Activated naive CD8-positive, alpha-beta T cell treated with anti-CD3 and anti-CD28 coated beads, Interleukin-2, amount 50 U/mL, for 16 hours (primary cell): Measurements from ENCODE around the gene LYVE1.

Source experiments
- DNase-seq: peaks from one replicate; pipeline ENCODE4 v3.0.0-alpha.2; 2020; ENCODE audit warnings: low read depth, low spot score

Gene LYVE1

GRCh38 chr11:10561043-10561818 lies 7.2 kb downstream of the LYVE1 start:
- DNase-seq, result no peak

GRCh38 chr11:10558288-10558687 lies 10.2 kb downstream of the LYVE1 start:
- DNase-seq, result no peak

GRCh38 chr11:10556590-10556989 lies 11.9 kb downstream of the LYVE1 start:
- DNase-seq, result no peak

- DNase-seq, result no peak
Observed at GRCh38 chr11:10551845-10552352, 16.6 kb downstream of the LYVE1 start.

GRCh38 chr11:10551290-10551592 lies 17.2 kb downstream of the LYVE1 start:
- DNase-seq, result no peak

GRCh38 chr11:10550503-10551289 lies 17.8 kb downstream of the LYVE1 start:
- DNase-seq, result no peak

GRCh38 chr11:10544491-10545465 lies 23.7 kb downstream of the LYVE1 start:
- no peak for DNase-seq

- no peak for DNase-seq
Observed at GRCh38 chr11:10543782-10544181, 24.7 kb downstream of the LYVE1 start.

- DNase-seq, result no peak
Observed at GRCh38 chr11:10542776-10543175, 25.7 kb downstream of the LYVE1 start.

- DNase-seq, result no peak
Observed at GRCh38 chr11:10541561-10541930, 26.9 kb downstream of the LYVE1 start.

GRCh38 chr11:10540915-10541560 lies 27.4 kb downstream of the LYVE1 start, which contains the start of gene RNF141:
Gene RNF141 (minus strand): TSS chr11:10541187. CDS start chr11:10534158, 7,029 bp downstream.
- peak; percentile 94 for DNase-seq

GRCh38 chr11:10540546-10540914 lies 27.9 kb downstream of the LYVE1 start:
- DNase-seq, result no peak

GRCh38 chr11:10539339-10539738 lies 29.1 kb downstream of the LYVE1 start:
- DNase-seq, result no peak

GRCh38 chr11:10538924-10539323 lies 29.5 kb downstream of the LYVE1 start:
- no peak for DNase-seq

GRCh38 chr11:10537600-10537999 lies 30.9 kb downstream of the LYVE1 start:
- DNase-seq, result no peak

- no peak for DNase-seq
Observed at GRCh38 chr11:10534316-10534715, 34.1 kb downstream of the LYVE1 start.

- no peak for DNase-seq
Observed at GRCh38 chr11:10533323-10533722, 35.1 kb downstream of the LYVE1 start.

- no peak for DNase-seq
Observed at GRCh38 chr11:10532526-10532925, 35.9 kb downstream of the LYVE1 start.

GRCh38 chr11:10529279-10529678 lies 39.2 kb downstream of the LYVE1 start:
- no peak for DNase-seq

GRCh38 chr11:10528121-10528520 lies 40.3 kb downstream of the LYVE1 start:
- no peak for DNase-seq
